Heart left ventricle (tissue), 13 donors: ENCODE data around the gene RNF26.

Experiments
- CTCF ChIP-seq, 12 donors: fragments of 200-600 bp; sonication (generic) in 4 of 12; IDR thresholded peaks; one replicate each; pipeline versions ENCODE4 v1.5.0 to v1.8.0; 2018 to 2022; ENCODE audit warnings: antibody characterized with exemption in 12 of 12, mild to moderate bottlenecking in 5 of 12
- POLR2A ChIP-seq, 2 donors: fragments of 450-650 bp; IDR thresholded peaks; one replicate each; pipeline ENCODE4 v1.6.1; 2017; ENCODE audit warnings: antibody characterized with exemption in 2 of 2, mild to moderate bottlenecking in 2 of 2, moderate library complexity in 2 of 2
- donor health status: ischemic (EF 13 %, LVEDD 7.1; RV severe dilation, severe dysfunction).
- donor health status: DM: no; HTN: yes; CAD: no.
- donor health status: DM: no; HTN: no; CAD: no.
- donor health status: ischemic (EF 25% LVEDD 6.9; RV normal size, moderate dysfunction).
- donor health status: ischemic (EF 25% LVEDD 5.7; RV mildly dilated, moderate dysfunction).
- donor health status: ischemic (EF 35%, LVEDD 5.7; RV mildly dilated, moderate dysfunction).
- donor health status: nonischemic (EF 11% LVEDD 7.7; RV severe dilation, severe dysfunction).
- donor health status: DM: yes; HTN: yes; CAD: no.
- donor health status: PGD.
- donor health status: ischemic (EF 29% LVEDD 5.4; RV normal size, mild dysfunction).
- donor health status: nonischemic (EF 23%, LVEDD 6.1; RV moderate dilation, normal function).

DNA sequence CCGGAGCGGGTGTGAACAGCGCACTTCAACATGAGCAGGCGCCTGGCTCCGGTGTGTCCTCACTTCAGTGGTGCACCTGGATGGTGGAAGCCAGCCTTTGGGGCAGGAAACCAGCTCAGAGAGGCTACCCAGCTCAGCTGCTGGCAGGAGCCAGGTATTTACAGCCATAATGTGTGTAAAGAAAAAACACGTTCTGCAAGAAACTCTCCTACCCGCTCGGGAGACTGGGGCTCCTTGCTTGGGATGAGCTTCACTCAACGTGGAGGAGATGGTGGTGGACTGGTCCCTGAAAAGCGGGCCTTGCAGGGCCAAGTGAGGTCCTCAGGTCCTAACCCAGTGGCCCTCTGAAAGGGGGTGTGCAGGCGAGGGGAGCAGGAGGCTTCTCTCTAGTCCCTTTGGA lies 24.9 kb upstream of the RNF26 start:
- no peak for TF ChIP-seq CTCF (IDR thresholded peaks at IDR 0.05)
- no peak for TF ChIP-seq POLR2A (IDR thresholded peaks at IDR 0.05)
